LNCaP clone FGC (cell line): ENCODE measurements around the gene CHCHD6.

Experiments
- DNase-seq: peaks from one replicate; pipeline ENCODE4 v3.0.0-alpha.2; 2011; ENCODE audit warnings: low read depth
- H3K4me3 ChIP-seq: 2 replicates; pipeline ENCODE4 v1.5.1; 2011; ENCODE audit warnings: mild to moderate bottlenecking, low read depth, low read length, control low read depth
- TF ChIP-seq, protein P1 (sequence below): IDR thresholded peaks from 2 replicates; pipeline ENCODE4 v1.5.1; 2012; ENCODE audit warnings: mild to moderate bottlenecking; ENCODE audit not compliant: control insufficient read depth, insufficient read depth; ENCODE audit errors: extremely low read depth

CHCHD6 gene

GRCh38 chr3:126858401-126858800 is 154.4 kb downstream of the CHCHD6 start:
- no peak for DNase-seq
- no peak overlapping the region for H3K4me3 ChIP-seq
- TF ChIP-seq, protein P1, sequence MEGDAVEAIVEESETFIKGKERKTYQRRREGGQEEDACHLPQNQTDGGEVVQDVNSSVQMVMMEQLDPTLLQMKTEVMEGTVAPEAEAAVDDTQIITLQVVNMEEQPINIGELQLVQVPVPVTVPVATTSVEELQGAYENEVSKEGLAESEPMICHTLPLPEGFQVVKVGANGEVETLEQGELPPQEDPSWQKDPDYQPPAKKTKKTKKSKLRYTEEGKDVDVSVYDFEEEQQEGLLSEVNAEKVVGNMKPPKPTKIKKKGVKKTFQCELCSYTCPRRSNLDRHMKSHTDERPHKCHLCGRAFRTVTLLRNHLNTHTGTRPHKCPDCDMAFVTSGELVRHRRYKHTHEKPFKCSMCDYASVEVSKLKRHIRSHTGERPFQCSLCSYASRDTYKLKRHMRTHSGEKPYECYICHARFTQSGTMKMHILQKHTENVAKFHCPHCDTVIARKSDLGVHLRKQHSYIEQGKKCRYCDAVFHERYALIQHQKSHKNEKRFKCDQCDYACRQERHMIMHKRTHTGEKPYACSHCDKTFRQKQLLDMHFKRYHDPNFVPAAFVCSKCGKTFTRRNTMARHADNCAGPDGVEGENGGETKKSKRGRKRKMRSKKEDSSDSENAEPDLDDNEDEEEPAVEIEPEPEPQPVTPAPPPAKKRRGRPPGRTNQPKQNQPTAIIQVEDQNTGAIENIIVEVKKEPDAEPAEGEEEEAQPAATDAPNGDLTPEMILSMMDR: no peak

DNA sequence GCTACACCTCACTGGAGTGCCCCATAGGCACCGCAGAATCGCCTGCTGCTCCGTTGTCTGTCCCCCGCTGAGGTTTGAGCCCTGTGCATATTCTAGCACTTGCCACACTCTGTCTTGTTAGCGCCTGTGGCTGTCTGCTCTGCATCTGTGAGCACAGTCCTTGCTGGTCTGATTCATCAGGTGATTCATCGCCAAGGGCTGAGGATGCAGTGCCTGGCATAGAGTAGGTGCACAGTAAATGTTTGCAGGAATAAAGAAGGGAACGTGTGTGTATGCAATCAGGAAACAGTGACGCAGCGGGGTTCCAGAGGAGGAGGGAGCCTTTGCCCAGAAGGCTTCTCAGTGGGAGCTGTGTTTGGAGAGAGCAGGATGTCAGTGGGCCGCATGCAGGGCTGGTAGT is 154.8 kb downstream of the CHCHD6 start:
- TF ChIP-seq, protein P1: no peak
- no peak overlapping the region for H3K4me3 ChIP-seq
- no peak for DNase-seq

GRCh38 chr3:126859415-126860246 is 155.6 kb downstream of the CHCHD6 start:
- TF ChIP-seq, protein P1: no peak
- no peak for DNase-seq
- no peak overlapping the region for H3K4me3 ChIP-seq

DNA sequence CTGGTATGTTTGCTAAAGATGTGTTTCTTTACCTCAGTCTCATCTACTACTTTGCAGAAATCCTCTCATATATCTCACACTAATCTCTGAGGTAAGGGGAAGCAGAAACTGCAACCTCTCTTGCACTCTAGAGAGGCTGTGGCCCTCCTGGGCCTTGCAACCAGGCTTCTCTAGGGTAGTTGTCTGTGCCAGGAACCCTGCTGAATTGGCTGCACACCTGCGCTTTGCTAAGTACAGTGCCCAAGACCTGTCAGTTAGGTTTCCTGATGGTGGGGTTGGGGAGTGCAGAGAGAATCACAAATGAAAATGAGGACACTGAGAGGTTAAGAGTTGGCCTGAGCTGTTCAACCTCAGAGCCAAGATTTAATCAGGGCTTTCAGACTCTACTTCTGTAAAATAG is 161.7 kb downstream of the CHCHD6 start:
- TF ChIP-seq, protein P1: no peak
- DNase-seq: no peak
- H3K4me3 ChIP-seq: no peak overlapping the region

- DNase-seq: no peak
- H3K4me3 ChIP-seq: no peak overlapping the region
- TF ChIP-seq, protein P1: no peak
Observed at GRCh38 chr3:126866175-126866759, 162.2 kb downstream of the CHCHD6 start.

GRCh38 chr3:126867190-126867862 is 163.3 kb downstream of the CHCHD6 start:
- no peak for DNase-seq
- no peak overlapping the region for H3K4me3 ChIP-seq
- TF ChIP-seq, protein P1: no peak
